ENCODE measurements around the gene SATB1. TPM values are rescaled to one million over a fixed set of nuclear protein-coding genes. Genes with fewer than 3 reads are reported as not detected.

Gene SATB1
- total and polyA plus RNA-seq, 2 donors (not counting 1 experiment from before 2014, with no cell fraction given): 17.2 to 18.7 TPM

GRCh38 chr3:18386274-18386890 is 38.8 kb downstream of the SATB1 start:
- Histone ChIP-seq H3K9ac (ENCODE audit: insufficient read depth, low read length) (no peak overlapping the region), H3K36me3 (ENCODE audit: control insufficient read depth, insufficient read depth, low read length) (no peaks in the 10 kb centered on the region), H3K27me3 (ENCODE audit: control insufficient read depth, insufficient read depth, low read length) (no peaks in the 10 kb centered on the region), H3K9me3 (ENCODE audit: control insufficient read depth, insufficient read depth, low read depth, low read length) (no peaks in the 10 kb centered on the region), H3K27ac (ENCODE audit: insufficient read depth, low read length) (no peak overlapping the region), H2AFZ (ENCODE audit: low read length) (no peak overlapping the region), H3K4me2 (ENCODE audit: extremely low read depth, insufficient read depth, low read length) (no peak overlapping the region), H3K4me1 (ENCODE audit: control insufficient read depth, extremely low read depth, insufficient read depth, low read length) (no peaks in the 10 kb centered on the region), H3K79me2 (ENCODE audit: control insufficient read depth, insufficient read depth, low read length) (no peaks in the 10 kb centered on the region), H4K20me1 (ENCODE audit: control insufficient read depth, extremely low read depth, insufficient read depth, low read length) (no peaks in the 10 kb centered on the region), H3K4me3 (replicated peaks in 1 of 4; ENCODE audit: control extremely low read depth in 1 of 4, insufficient read depth in 1 of 4, low read depth in 3 of 4, low read length in 4 of 4) (no peak overlapping the region)
- TF ChIP-seq EZH2 (IDR thresholded peaks at IDR 0.05; ENCODE audit: low read length, missing control alignments): no peak
- TF ChIP-seq, protein P1, sequence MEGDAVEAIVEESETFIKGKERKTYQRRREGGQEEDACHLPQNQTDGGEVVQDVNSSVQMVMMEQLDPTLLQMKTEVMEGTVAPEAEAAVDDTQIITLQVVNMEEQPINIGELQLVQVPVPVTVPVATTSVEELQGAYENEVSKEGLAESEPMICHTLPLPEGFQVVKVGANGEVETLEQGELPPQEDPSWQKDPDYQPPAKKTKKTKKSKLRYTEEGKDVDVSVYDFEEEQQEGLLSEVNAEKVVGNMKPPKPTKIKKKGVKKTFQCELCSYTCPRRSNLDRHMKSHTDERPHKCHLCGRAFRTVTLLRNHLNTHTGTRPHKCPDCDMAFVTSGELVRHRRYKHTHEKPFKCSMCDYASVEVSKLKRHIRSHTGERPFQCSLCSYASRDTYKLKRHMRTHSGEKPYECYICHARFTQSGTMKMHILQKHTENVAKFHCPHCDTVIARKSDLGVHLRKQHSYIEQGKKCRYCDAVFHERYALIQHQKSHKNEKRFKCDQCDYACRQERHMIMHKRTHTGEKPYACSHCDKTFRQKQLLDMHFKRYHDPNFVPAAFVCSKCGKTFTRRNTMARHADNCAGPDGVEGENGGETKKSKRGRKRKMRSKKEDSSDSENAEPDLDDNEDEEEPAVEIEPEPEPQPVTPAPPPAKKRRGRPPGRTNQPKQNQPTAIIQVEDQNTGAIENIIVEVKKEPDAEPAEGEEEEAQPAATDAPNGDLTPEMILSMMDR (conservative IDR thresholded peaks at IDR 0.05 in 1 of 2, IDR thresholded peaks at IDR 0.05 in 1 of 2; ENCODE audit: low read depth in 1 of 2, low read length in 2 of 2): no peak
- no peak for DNase-seq (ENCODE audit: low read depth in 2 of 2)

DNA sequence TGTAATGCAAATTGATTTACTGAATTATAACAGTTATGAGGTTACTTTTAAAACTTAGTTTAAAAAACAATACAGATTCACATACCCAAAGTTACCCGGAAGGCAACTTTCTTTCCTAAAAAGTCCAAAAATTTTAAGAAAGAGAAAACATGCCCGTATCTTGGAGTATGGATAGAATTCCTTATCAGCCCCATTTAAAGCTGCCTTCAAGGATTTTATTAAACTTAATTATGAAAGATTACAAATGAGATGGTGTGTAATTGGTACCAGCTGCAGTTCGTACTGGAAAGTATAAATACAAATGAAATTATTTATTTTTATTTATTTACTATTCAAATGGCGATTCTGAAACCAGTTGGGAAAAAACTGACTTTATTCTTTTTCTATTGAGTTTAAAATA is 39.4 kb downstream of the SATB1 start:
- Histone ChIP-seq H3K27ac (ENCODE audit: insufficient read depth, low read length) (no peak overlapping the region), H3K36me3 (ENCODE audit: control insufficient read depth, insufficient read depth, low read length) (no peaks in the 10 kb centered on the region), H3K9ac (ENCODE audit: insufficient read depth, low read length) (no peak overlapping the region), H3K9me3 (ENCODE audit: control insufficient read depth, insufficient read depth, low read depth, low read length) (no peaks in the 10 kb centered on the region), H3K79me2 (ENCODE audit: control insufficient read depth, insufficient read depth, low read length) (no peaks in the 10 kb centered on the region), H2AFZ (ENCODE audit: low read length) (no peak overlapping the region), H3K4me1 (ENCODE audit: control insufficient read depth, extremely low read depth, insufficient read depth, low read length) (no peaks in the 10 kb centered on the region), H3K4me3 (replicated peaks in 1 of 4; ENCODE audit: control extremely low read depth in 1 of 4, insufficient read depth in 1 of 4, low read depth in 3 of 4, low read length in 4 of 4) (no peak overlapping the region), H3K27me3 (ENCODE audit: control insufficient read depth, insufficient read depth, low read length) (no peaks in the 10 kb centered on the region), H3K4me2 (ENCODE audit: extremely low read depth, insufficient read depth, low read length) (no peak overlapping the region), H4K20me1 (ENCODE audit: control insufficient read depth, extremely low read depth, insufficient read depth, low read length) (no peaks in the 10 kb centered on the region)
- TF ChIP-seq, protein P1 (conservative IDR thresholded peaks at IDR 0.05 in 1 of 2, IDR thresholded peaks at IDR 0.05 in 1 of 2; ENCODE audit: low read depth in 1 of 2, low read length in 2 of 2): no peak
- TF ChIP-seq EZH2 (IDR thresholded peaks at IDR 0.05; ENCODE audit: low read length, missing control alignments): no peak
- DNase-seq (ENCODE audit: low read depth in 2 of 2): no peak

- TF ChIP-seq EZH2 (IDR thresholded peaks at IDR 0.05; ENCODE audit: low read length, missing control alignments): no peak
- TF ChIP-seq, protein P1 (conservative IDR thresholded peaks at IDR 0.05 in 1 of 2, IDR thresholded peaks at IDR 0.05 in 1 of 2; ENCODE audit: low read depth in 1 of 2, low read length in 2 of 2): no peak
- no peak for DNase-seq (ENCODE audit: low read depth in 2 of 2)
- H4K20me1 ChIP-seq (ENCODE audit: control insufficient read depth, extremely low read depth, insufficient read depth, low read length): no peaks in the 10 kb centered on the region
Observed at GRCh38 chr3:18382760-18383369, 42.3 kb downstream of the SATB1 start.

More at GRCh38 chr3:18382760-18383369, 42.3 kb downstream of the SATB1 start:
- H3K27ac ChIP-seq (ENCODE audit: insufficient read depth, low read length): no peak overlapping the region
- H3K79me2 ChIP-seq (ENCODE audit: control insufficient read depth, insufficient read depth, low read length): no peaks in the 10 kb centered on the region
- H3K36me3 ChIP-seq (ENCODE audit: control insufficient read depth, insufficient read depth, low read length): no peaks in the 10 kb centered on the region
- H3K4me2 ChIP-seq (ENCODE audit: extremely low read depth, insufficient read depth, low read length): no peak overlapping the region
- H3K27me3 ChIP-seq (ENCODE audit: control insufficient read depth, insufficient read depth, low read length): no peaks in the 10 kb centered on the region
- H2AFZ ChIP-seq (ENCODE audit: low read length): no peak overlapping the region
- no peak overlapping the region for H3K4me3 ChIP-seq (replicated peaks in 1 of 4; ENCODE audit: control extremely low read depth in 1 of 4, insufficient read depth in 1 of 4, low read depth in 3 of 4, low read length in 4 of 4)
- H3K9ac ChIP-seq (ENCODE audit: insufficient read depth, low read length): no peak overlapping the region
- no peaks in the 10 kb centered on the region for H3K9me3 ChIP-seq (ENCODE audit: control insufficient read depth, insufficient read depth, low read depth, low read length)
- no peaks in the 10 kb centered on the region for H3K4me1 ChIP-seq (ENCODE audit: control insufficient read depth, extremely low read depth, insufficient read depth, low read length)
